HG03064 (cell line): ENCODE data around the gene FBXO9.

ENCODE experiments used
- ATAC-seq: cut with Tn5 transposase; IDR thresholded peaks from one replicate; pipeline ENCODE4 v1.9.1; 2021; ENCODE audit warnings: low read depth; ENCODE audit not compliant: unreplicated experiment

Gene FBXO9

DNA sequence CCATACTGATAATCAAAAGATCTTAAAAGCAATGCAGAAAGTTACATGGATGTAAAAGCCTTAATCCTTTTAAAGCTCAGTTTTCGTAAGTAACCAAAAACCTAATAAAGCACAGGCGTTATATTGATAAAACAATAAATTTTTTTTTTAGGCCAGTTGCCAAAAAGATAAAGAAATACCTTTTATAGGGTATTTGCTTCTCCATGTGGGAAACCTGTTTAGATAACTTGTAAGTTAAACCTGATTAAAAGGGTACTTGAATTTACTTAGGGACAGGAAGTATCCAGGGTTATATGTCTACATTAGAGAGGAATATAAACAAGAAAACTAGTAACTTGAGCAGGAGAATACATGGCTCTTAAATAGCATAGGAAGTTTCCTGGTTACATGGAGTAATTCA lies 21.1 kb downstream of the FBXO9 start:
- no peak for ATAC-seq

DNA sequence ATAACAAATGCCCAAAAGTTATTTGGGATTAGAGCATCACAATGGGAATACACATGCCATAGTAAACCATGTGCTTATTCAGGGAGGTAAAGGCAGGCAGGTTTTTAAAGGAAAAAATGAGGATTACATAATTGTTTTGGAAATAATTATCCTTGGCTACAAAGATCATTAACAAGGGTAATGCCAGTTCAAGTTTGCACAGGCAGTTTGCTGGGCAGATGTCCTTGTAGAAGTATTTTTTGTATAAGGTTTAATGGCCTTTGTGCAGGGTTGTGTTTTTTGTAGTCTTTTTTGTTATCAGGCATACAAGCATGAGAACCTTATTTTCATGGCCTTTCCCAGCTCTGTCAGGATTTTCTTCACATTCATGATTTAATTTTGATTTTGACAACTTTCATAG lies 24.7 kb downstream of the FBXO9 start:
- ATAC-seq, result no peak

DNA sequence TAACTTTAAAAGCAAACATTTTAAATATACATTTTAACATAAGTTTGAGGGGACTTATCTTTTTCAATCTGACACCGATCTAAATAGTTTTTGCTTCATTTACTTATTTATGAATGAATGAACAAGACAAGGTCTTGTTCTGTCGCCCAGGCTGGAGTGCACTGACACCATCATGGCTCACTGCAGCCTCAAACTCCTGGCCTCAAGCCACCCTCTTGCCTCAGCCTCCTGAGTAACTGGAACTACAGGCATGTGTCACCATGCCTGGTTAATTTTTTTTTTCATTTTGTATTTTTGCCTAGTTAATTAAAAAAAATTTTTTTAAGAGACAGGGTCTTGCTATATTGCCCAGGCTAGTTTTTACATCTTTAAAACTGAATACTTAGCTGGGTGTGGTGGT lies 25.4 kb downstream of the FBXO9 start:
- ATAC-seq, result no peak

DNA sequence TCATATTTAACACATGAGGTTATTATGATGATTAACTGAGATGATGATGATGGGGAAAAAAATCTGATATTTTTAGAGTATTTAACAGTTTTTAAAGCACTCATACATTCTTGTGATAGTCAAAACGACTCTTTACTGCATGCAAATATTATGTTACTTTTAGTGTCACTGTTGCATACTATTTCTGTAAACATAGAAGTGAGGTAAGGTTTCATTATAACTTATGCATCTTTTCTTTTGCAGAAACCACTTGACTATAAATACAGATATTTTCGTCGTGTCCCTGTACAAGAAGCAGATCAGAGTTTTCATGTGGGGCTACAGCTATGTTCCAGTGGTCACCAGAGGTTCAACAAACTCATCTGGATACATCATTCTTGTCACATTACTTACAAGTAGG lies 30.1 kb downstream of the FBXO9 start:
- no peak for ATAC-seq

DNA sequence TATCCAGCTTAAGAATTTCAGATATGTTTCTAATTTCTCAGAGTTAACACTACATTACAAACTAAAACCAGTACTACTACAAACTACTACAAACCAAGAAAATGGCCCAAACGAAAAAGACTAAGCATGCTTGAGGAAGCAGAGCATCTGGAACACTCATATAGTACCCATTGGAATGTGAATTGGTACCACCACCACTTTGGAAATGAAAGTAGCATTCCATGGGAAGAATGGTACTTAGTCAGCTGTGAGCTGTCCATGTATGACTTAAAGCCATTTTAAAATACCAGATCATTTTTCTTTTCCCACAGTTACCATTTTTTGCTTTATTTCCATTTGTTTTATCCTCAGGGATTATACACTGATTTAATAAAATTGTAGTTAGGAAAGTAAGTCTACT lies 30.5 kb downstream of the FBXO9 start:
- ATAC-seq, result no peak

DNA sequence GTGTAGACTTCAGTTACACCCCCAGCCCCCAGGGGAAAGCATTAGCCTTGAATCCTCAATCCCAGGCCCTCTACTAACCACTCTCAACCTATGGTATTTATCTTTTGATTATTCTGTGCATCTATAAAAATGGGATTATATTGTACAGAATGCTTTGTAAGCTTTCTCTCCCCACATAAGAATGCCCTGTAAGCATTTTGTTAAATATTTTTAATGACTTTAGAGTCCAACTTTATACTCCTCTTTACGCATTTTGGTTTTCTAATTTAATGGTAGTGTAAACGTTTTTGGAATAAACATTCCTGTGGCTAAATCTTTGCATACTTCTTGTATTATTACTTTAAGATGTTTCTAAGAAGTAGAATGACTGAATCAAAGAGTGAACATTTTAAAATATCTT lies 35.4 kb downstream of the FBXO9 start:
- no peak for ATAC-seq

DNA sequence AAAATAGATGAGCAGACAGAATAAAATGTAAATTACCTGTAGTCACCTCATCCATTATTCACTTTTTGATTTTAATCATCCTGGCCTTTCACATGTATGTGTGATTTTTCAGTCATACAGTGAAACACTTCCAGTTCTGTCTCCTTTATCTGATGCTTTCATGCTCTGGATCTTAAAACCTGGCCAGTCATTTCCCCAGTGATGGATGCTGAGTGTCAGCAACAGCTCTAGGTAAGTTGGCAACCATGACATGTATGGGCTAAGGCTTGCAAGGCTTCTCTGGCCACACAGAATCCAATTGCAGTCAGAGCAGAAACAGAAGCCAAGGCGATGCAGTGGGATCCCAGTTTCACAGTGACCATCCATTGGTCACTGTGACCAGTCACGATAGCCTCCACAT lies 35.8 kb downstream of the FBXO9 start:
- no peak for ATAC-seq

DNA sequence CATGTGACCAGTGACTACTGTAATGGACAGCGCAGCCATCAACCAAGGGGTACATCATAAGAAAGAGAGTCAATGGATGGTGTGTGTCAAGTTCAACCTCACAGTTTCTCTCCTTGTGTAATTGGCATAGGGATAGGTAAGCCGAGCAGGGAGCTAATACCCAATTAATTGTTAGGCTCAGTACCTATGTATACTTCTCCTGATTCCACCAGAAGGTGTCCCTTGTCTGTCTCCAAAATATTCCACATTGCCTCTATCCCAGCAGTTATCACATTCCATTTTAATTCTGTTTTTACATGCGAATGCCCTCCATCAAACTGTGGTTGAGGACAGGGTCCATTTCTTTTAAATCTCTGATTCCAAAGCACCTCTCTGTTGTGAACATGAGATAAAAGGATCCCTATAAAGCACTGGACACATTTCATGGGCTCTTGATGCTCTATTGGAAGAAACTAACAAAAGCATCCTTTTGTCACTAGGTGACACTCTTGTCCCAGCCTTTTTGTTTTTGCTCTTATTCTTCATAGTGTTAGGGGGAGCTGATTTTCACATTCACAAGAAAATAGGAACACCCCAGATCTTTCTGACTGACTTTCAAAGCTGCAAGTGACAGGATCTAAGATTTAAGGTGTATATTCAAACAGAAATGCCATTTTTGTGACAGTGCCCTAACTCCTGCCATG lies 38.9 kb downstream of the FBXO9 start:
- ATAC-seq, result no peak

DNA sequence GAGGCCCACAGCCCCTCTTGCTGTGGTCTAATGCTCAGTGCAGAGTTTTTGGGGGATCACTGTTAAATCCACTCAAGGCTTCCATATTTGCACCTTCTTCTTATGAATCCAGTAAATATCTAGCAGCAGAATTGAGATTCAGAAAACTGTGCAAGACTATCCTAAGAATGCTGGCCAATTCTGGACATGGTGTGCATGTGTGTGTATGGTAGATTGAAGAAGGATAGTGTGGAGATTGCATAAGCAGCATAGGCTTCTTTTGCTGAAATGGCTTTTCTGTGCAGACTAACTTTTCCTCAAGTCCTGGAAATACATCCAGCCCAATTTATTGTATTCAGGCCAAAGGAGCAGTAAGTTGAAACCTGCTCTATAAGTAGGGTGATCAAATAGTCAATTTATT lies 39.7 kb downstream of the FBXO9 start:
- ATAC-seq, result no peak

DNA sequence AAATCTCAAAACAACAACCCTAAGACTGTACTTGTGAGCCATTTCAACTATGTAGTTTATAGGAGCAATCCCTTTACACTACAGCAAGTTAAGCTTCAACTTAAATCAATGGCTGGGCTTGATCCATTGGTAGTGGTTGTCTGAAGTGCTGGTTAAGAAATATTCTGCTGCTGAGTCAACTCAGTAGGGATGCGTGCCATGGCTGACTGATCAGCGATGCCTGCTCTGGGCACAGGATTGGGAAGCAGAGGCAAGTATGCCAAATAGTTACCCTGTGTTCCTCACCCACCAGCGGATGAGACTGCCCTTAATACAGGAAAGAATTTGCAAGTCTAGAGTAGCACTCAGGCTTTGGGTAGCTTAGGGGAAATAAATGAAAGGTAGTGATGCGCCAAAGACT lies 41.9 kb downstream of the FBXO9 start:
- ATAC-seq, result no peak

DNA sequence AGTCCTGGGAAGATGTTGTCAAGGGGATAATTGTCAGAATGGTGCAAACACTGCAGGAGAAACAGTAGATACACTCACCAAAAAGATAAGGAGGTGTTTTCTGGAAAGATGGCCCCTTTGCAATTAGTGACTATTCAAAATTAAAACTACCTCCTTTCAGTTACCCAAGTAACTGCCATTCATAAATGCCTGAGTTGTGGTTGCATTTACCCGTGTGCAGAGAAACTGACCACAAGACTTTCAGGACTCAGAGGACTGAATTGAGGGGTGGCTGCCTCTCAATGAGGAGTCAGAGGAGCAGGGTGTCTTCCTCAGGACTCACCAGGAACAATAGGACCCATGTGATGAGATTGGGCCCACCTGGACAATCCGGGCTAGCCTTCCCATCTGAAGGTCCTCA lies 44.4 kb downstream of the FBXO9 start:
- ATAC-seq, result no peak

DNA sequence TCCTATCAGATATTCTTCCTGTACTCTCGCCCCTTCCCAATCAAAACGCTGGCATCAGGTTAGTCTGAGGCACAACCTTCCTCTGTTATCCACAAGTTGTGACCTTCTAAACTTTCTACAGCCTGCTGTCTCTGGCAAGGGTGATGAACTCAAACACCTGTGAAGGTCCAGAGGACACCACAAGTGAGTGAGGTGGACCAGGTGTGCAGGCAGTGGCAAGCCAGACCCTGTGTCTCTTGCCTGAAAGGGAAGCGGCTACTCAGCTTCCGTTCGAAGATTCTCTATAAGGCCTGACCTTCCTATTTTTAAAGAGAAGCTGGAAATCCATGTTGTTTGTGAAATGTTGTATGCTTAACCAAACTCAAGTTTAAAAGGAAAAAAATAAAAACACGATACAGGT lies 46.7 kb downstream of the FBXO9 start:
- no peak for ATAC-seq

DNA sequence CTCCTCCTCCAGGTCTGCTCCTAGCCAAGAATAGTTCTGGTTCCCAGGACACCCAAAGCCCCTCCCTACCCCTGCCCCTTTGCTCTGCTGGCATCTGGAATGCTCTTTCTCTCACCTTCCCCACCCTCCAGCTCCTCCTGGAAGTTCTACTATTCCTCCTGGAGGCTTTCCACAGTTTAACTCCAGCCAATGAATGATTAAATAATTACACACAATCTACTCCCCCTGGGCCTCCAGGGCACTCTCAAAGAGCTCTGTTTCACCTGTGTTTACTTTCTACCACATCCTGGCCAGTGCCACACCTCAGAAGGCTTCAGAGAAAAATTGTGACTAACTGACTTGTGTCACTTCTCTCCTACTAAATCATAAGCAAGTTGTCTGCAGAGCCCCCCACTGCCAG lies 47.2 kb downstream of the FBXO9 start:
- ATAC-seq, result no peak

DNA sequence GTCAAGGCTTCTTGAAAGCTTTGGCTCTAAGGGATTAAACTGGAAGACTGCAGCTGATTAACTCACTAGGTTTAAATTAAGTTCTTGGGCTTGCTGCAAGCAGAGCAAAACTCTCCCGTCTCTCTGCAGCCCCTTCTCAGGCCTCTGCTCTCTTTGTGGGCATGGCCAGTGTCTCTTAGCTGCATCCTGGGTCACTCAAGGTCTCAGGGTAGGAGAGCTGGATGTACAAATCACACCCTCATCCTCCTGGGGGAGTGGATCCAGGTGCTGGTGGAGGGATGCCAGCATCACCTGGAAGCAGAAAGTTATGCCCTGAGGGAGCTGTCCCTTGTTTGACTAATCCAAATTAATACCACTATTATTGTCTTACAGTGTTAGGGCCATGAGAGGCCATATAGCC lies 47.7 kb downstream of the FBXO9 start:
- ATAC-seq, result no peak

DNA sequence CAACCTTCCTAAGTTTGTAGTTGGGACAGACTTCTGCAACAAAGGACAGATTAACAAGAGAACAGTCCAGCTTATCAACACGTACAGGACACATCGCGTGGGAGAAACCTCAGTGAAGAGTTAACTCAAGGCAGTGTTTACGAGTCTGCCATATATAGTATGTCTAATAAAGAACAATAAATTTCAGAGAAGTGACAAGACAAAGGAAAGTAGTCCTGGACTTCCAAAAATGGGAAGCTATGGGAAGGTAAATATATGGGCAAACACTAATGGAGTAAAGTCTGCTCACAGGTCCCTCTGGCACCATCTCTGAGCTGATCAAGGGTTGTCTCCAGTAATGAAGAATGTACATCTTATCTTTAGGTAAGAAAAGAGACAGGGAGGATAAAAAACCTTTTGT lies 48.5 kb downstream of the FBXO9 start:
- ATAC-seq, result no peak

DNA sequence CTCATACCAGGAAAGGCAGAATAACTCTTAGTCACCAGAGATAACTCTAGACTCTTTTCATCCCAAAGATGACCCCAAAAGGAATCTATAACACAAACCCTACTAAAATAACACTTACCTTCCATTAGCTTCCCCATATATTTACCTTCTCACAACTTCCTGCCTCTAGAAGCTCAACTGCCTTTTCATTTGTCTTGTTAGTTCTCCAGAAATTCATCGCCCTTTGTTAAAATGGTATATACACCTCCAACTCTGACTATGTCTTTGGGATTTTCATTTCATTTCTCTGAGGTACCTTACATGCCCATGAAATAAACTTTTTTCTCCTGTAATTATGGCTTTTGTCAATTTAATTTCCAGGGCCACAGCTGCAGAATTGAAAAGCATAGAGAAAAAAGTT lies 49.9 kb downstream of the FBXO9 start:
- no peak for ATAC-seq

DNA sequence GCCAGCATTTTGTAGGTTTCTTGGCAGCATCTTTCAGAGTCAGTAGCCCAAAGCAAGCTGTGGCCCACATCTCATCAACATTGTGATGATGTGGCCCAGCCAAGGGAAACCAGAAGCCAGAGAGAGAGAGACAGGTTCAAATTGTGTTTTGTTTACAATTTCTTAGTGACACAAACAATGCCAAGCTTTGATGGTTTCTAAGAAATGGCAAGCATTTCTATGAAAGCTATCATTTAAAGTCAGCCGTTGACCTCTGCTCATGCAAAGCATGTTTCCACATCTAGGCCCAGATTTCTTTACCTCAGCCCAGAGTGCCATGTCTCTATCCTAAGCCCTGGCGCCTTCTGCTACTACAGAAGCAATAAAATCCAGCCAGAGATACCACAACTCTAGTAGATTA lies 50.5 kb downstream of the FBXO9 start:
- no peak for ATAC-seq

DNA sequence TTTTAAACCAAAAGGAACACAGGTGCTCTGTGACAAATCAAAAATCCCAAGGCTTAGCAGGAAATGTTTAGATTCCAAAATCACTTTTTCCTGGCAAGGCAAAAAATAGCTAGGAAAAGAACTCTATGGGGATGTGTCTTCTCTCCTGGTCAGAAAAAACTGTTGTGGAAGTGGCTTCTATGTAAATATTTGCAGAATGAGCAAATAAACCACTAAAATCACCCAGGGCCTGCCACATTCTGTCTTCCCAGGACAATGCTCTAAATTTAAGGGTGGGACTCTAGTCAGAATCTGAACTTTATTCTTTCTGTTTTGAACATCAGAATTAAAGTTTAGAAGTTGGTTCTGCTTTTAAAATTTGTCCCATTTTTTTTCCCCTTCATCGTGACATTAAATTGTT lies 54.1 kb downstream of the FBXO9 start:
- no peak for ATAC-seq

DNA sequence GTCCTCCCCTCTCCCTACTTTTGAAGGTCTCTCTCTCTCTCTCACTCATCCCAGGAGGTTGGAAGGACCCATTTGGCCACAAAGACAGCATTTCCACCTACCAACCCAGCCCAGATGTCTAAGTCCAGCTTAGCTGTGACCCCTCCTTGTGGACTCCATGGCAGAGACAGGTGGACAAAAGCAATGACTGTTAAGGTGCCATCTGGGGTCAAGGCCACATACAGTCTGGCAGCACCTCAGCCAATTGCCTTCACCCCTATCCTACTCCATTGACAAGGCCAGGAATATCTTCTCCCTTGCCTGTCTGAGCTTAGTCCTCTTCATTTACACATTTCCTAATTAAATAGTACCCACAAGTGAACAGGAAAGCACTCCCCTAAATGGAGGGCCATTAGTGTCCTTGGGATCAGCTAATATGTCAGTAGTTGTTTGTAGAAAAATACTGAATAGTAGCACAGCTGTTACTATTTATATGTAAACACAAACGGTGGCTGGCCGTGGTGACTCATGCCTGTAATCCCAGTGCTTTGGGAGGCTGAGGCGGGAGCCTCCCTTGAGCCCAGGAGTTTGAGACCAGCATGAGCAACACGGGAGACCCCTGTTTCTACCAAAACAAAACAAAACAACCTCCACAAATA lies 54.7 kb downstream of the FBXO9 start:
- no peak for ATAC-seq

DNA sequence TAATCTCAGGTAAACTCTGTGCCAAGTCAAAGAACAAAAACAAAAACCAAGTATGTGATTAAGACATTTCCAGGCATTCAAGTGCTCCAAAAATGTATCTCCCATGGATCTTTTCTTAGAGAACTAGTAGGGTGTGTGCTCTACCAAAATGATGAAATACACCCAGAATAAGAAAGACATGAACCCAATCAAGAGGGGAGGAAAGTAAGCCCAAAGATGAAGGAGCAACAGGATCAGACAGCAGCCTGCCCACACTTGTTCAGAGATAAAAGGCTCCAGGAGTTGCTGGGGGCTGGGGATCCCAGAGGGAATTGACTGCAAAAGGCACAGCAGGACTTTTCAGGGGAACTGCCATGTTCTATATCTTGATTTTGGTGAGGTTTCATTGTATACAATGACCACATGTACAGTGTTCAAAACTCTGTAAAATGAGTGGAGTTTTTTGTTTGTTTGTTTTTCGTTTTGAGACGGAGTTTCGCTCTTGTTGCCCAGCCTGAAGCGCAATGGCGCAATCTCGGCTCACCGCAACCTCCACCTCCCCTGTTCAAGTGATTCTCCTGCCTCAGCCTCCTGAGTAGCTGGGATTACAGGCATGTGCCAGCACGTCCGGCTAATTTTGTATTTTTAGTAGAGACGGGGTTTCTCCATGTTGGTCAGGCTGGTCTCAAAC lies 59.1 kb downstream of the FBXO9 start:
- ATAC-seq, result no peak

DNA sequence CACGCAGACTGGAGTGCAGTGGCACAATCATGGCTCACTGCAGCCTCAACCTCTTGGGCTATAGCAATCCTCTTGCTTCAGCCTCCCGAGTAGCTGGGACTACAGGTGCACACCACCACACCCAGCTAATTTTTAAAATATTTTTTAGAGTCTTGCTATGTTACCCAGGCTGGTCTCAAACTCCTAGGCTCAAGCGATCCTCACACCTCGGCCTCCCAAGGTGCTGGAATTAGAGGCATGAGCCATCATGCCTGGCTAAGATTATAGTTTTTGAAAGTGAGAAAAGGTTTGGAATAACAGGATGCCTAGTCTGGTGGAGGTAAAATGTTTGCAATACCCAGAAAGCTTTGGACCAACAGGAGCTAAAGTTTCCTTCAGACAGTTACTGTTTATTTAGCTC lies 60.1 kb downstream of the FBXO9 start:
- ATAC-seq, result no peak

DNA sequence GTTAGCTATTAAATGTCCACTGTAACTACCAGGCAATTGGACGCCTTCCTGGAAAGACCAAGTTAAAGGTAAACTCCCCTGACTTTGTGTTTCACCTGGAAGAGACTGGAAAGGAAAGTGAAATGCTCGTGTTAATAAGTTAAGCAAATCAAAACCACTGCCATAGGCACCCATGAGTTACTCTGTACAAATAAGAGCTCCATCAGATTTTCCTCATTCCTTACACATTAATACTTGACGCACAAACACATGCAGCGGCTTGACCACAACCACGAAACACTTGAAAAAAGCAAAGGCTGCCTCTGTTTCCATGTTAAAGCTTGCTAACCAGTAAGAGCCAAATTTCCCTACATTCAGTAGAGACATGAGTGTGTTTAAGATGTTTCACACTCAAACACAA lies 63.6 kb downstream of the FBXO9 start:
- no peak for ATAC-seq
